GM12874 (cell line): Measurements from ENCODE around the gene LRRC4C.

Source experiments
- CTCF ChIP-seq: IDR thresholded peaks from 2 replicates; pipeline ENCODE4 v1.5.1; 2011; ENCODE audit warnings: low read depth, mild to moderate bottlenecking, control low read depth, low read length, moderate library complexity; ENCODE audit not compliant: insufficient read depth

Gene LRRC4C

GRCh38 chr11:41039592-41039991 lies 419.9 kb downstream of the LRRC4C start:
- no peak for TF ChIP-seq CTCF

GRCh38 chr11:41031551-41032060 lies 427.8 kb downstream of the LRRC4C start:
- no peak for TF ChIP-seq CTCF

- TF ChIP-seq CTCF = no peak
These were observed 439.2 kb downstream of the LRRC4C start for GRCh38 chr11:41020259-41020658.

- no peak for TF ChIP-seq CTCF
These were observed 441.2 kb downstream of the LRRC4C start for GRCh38 chr11:41018224-41018623.

GRCh38 chr11:41010361-41011050 lies 448.9 kb downstream of the LRRC4C start:
- no peak for TF ChIP-seq CTCF

- no peak for TF ChIP-seq CTCF
These were observed 453.5 kb downstream of the LRRC4C start for GRCh38 chr11:41005986-41006385.

- TF ChIP-seq CTCF = no peak
These were observed 455.8 kb downstream of the LRRC4C start for GRCh38 chr11:41003339-41004282.
